Measurements from ENCODE around the gene INHBC.
"Not testable (repeated sequence)": the region's sequence is repeated elsewhere in the genome, so short reads cannot be mapped to it uniquely, and the experiment has no call there.

INHBC gene

GRCh38 chr12:57430112-57430930 is 4.3 kb upstream of the INHBC start:
- DNase-seq = peak; percentile 32

DNA sequence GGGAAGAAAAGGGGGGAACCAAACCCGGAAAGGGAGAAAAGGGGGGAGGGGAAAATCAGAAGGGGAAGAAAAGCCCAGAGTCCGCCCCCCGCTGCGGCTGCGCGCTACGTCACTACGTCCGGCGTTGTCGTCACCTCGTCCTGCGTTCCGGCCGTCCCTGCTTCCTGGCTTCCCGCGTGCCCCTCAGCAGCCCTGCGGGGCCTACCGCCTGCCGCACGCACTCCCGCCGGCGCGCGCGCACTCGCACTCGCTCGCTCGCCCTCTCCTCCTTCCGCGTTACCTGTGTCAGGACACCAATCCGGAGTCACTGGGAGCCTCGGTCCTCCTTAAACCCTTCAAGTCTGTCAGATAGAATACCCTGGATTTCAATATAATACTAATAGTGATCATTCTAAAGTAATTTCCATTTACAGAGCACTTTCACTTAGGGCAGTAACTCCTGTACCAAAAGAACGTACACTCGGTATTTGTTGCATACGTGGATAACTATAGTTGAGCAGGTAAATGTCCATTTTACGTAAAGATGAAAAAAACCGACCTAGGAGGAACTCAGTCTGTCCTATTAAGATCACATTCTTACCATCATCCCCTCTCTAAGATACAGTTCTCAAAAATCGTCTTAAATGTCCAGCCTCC is 3.5 kb upstream of the INHBC start, which contains the start of gene R3HDM2:
R3HDM2 (minus strand) TSS at position 113 of the 636 bp plus-strand sequence. CDS start 120,615 bp downstream, outside the sequence.
- DNase-seq = peak; percentile 95

DNA sequence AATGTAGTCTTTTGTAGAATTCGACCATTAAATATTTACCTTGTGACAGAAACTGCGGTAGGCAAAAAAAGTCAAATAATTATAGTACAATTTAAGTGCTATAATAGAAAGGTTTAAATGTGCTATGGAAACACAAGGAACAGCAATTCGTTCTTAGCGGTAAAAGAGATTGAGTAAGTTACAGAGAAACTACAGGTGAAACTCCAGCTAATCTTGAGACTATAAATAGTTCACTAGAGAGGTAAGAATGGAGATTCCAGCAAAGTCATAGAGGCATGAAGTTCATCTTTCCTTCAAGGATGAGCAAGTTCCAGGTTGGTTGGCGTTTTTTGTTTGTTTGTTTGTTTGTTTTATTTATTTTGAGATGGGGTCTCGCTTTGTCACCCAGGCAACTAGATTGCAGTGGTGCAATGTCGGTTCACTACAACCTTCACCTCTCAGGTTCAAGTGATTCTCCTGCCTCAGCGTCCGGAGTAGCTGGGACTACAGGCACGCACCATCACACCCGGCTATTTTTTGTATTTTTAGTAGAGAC is 2.9 kb upstream of the INHBC start:
- no peak for DNase-seq

DNA sequence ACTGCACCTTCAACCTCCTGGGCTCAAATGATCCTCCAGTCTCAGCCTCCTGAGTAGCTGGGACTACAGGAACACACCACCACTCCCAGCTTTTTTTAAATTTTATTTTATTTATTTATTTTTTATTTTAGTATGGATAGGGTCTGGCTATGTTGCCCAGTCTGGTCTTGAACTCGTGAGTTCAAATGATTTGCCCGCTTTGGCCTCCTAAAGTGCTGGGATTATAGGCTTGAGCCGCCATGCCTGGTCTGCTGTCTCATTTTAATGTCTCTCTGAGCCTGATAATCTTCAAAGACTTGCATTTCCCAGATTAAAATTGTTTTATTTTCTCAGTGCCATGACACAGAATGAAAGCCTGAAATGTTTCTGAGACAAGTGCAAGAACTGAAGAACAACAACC is 1.2 kb upstream of the INHBC start:
- no peak for DNase-seq

- no peak for DNase-seq
Measured at GRCh38 chr12:57435293-57435692, 709 bp downstream of the INHBC start.

DNA sequence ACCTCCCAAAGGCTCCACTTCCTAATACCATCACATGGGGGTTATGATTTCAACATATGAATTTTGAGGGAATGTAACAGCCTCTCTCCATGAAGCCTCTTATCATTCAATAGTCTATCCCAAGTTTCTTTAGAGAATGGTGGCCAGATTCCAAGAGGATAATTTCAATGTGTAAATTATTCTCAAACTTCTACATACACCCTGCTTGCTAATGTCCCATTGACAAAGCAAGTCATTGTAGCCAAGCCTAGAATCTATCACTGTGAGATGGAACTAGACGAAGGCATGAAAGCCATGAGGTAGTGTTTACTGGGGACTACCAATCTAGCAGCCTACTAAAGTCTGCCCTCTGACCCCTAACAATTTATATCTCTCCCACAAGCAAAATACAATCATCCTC is 3.8 kb downstream of the INHBC start:
- DNase-seq = no peak

DNA sequence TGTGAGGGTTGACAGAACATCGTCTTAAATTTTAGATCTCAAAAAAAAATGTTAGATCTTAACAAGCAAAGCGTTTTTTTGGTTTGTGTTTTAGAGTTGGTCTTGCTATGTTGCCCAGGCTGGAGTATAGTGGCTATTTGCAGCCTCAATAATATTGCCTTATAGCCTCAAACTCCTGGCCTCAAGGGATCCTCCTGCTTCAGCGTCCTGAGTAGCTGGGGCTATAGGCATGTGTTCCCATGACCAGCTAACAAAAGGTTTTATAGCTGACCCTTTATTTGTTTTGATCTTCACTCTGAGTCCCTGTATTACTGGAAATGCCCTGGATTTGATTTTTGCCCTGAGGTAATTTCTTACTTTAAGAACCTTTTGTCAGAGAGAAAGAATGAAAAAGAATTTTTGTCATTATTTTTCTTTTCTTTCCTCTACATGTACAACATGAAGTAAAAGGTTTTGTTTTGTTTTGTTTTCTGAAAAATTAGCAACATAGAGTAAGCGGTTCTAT is 5.2 kb downstream of the INHBC start:
- no peak for DNase-seq

GRCh38 chr12:57441393-57441792 is 6.8 kb downstream of the INHBC start:
- DNase-seq = not testable (repeated sequence)

DNA sequence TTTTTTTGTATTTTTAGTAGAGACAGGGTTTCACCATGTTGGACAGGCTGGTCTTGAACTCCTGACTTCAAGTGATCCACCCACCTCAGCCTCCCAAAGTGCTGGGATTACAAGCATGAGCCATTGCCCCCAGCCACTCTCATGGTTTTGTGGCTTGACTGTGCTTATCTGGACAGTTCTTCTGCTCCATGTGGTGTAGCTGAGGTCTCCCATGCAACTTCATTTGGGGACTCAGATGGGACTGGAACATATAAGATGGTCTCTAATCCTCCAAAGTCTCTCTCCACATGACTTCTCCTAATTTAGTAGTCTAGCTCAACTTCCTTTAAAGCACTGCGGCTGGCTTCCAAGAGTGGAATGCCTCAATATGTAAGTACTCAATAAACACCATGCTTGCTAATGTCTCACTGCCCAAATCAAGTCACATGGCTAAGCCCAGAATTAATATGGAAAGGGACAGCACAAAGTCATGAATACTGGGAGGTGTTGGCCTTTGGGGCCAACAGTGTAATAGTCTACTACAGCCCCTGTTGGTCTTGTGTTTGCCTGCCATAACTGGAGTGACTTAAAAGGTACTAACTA is 7.4 kb downstream of the INHBC start:
- peak; percentile 12 for DNase-seq

DNA sequence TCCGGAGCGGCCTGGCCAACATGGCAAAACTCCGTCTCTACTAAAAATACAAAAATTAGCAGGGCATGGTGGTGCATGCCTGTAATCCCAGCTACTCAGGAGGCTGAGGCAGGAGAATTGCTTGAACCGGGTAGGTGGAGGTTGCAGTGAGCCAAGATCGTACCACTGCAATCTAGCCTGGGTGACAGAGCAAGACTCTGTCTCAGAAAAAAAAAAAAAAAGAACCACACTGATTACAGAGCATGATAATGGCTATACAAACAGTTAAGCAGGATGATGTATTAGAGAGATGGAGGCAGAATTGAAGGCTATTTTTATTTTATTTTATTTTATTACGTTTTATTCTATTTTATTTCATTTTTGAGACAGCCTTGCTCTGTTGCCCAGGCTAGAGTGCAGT is 9.8 kb downstream of the INHBC start:
- not testable (repeated sequence) for DNase-seq

GRCh38 chr12:57444744-57445143 is 10.2 kb downstream of the INHBC start:
- DNase-seq = no peak

DNA sequence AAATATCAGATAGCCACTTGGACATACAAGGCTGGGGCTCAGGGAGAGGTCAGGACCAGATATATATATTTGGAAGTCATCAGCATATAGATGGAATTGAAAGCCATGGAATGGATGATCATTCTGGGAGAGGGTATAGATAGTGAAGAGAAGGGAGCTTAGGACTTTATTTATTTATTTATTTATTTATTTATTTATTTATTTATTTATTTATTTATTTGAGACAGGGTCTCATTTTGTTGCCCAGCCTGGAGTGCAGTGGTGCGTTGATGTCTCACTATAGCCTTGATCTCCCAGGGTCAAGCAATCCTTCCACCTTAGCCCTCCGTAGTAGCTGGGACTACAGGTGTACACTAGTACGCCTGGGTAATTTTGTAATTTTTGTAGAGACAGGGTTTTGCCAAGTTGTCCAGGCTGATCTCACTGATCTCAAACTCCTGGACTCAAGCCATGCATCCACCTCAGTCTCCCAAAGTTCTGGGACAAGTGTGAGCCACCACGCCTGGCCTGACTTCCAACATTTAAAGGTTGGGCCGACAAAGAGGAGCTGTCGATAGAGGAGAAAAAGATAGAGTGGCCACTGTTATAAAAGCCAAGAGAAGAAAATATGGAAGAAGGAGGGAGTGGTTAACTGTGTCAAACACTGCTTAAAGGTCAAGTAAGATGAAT is 11.8 kb downstream of the INHBC start:
- no peak for DNase-seq

DNA sequence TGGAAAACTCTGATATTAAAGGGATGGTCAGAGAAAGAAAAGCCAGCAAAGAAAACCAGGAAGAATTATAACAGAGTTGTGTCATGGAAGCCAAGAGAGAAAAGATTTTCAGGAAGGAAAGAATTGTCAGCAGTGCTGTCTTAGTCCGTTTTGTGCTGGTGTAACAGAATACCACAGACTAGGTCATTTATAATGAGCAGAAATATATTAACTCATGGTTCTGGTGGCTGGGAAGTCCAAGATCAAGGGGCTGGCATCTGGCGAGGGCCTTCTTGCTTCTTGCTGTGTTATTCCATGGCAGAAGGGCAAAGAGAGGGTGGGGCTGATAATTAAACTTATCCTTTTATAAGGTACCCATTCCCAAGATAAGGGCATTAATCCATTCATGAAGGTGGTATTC is 14.1 kb downstream of the INHBC start:
- no peak for DNase-seq

DNA sequence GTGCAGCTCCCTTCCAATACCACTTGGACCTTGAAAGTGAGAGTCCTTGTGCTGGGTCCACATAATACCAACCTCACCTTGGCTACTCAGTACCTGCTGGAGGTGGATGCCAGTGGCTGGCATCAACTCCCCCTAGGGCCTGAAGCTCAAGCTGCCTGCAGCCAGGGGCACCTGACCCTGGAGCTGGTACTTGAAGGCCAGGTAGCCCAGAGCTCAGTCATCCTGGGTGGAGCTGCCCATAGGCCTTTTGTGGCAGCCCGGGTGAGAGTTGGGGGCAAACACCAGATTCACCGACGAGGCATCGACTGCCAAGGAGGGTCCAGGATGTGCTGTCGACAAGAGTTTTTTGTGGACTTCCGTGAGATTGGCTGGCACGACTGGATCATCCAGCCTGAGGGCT is 14.8 kb downstream of the INHBC start:
- no peak for DNase-seq

DNA sequence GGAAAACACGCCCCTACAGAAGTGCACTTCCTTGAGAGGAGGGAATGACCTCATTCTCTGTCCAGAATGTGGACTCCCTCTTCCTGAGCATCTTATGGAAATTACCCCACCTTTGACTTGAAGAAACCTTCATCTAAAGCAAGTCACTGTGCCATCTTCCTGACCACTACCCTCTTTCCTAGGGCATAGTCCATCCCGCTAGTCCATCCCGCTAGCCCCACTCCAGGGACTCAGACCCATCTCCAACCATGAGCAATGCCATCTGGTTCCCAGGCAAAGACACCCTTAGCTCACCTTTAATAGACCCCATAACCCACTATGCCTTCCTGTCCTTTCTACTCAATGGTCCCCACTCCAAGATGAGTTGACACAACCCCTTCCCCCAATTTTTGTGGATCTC is 15.5 kb downstream of the INHBC start:
- no peak for DNase-seq

GRCh38 chr12:57451233-57451778 is 16.7 kb downstream of the INHBC start:
- DNase-seq = peak; percentile 30

DNA sequence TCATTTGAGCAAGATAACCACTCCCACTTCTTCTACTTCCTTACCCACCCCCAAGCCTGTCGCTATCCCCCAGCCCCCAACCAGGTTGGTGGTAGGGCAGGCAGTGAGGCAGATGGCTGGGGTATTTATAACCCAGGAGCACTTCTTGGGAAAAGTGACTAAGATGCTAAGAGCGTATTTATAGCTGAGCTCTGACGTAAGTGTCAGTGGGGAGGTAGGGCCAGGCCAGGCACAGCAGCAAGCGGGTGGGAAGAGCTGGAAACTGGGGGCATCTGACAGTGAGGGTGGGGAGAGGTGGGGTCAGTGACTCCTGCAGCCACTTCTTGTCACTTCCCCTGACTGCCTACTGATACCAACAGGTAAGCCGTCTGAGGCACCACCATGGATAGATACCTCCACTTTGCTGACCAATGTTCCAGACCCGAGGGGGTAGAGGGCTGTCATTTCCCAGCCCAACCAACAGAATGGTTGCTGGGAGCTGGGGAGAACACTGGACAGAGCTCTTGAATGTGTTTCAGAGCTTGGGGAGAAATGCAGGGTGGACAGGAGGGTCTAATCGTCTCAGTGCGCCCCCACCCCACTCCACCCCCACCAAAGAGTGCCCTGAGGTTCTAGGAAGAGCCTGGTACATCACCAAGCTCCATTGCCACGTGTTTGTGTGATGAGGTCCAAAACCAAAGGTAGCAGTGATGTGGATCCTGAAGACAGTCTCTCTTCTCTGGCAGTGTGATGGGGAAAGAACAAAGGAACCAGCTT is 17.8 kb downstream of the INHBC start:
- DNase-seq = peak; percentile 90

- DNase-seq = peak; percentile 83
Measured at GRCh38 chr12:57452937-57453509, 18.4 kb downstream of the INHBC start.

DNA sequence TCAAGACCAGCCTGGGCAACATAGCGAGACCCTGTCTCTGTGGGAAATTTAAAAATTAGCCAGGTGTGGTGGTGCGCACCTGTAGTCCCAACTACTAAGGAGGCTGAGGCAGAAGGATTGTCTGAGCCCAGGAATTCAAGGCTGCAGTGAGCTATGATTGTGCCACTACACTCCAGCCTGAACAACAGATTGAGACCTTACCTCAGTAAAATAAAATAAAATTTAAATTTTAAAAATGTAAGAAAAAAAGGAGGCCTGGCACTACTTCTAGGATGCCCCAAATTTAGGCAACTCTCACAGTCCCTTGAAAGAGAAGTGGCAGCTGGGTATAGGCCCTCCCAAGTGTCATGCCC is 19.6 kb downstream of the INHBC start:
- DNase-seq = no peak

- peak; percentile 81 for DNase-seq
Measured at GRCh38 chr12:57454566-57455373, 20.2 kb downstream of the INHBC start, which contains the start of gene INHBE. Gene INHBE, plus strand, starts transcription at chr12:57455307. Its CDS starts 230 bp downstream, at chr12:57455537.

Data from EL (cell line).